HepG2 (cell line): ENCODE data around the gene KCNQ5.

ENCODE experiments used
- CBFB ChIP-seq: sonication (generic); formaldehyde crosslinking; IDR thresholded peaks from 2 replicates; pipeline ENCODE4 v1.4.0; 2020; ENCODE audit warnings: missing genetic modification reagents
- MYC ChIP-seq: sonication (generic); formaldehyde crosslinking; IDR thresholded peaks from 2 replicates; pipeline ENCODE4 v1.9.0; 2021; ENCODE audit warnings: missing genetic modification reagents, borderline replicate concordance
- PHF8 ChIP-seq: sonication (generic); formaldehyde crosslinking; IDR thresholded peaks from 2 replicates; pipeline ENCODE4 v1.5.0; 2020; ENCODE audit warnings: missing genetic modification reagents
- SIX1 ChIP-seq: sonication (generic); formaldehyde crosslinking; IDR thresholded peaks from 2 replicates; pipeline ENCODE4 v1.4.0; 2020; ENCODE audit warnings: missing genetic modification reagents, borderline replicate concordance
- U2AF1 ChIP-seq: fragments of 200-400 bp; formaldehyde crosslinking; optimal IDR thresholded peaks from 2 replicates; pipeline ENCODE3; 2017; ENCODE audit warnings: mild to moderate bottlenecking, low read depth, low read length
- ZNF788 ChIP-seq: sonication (generic); formaldehyde crosslinking; IDR thresholded peaks from 2 replicates; pipeline ENCODE4 v1.5.0; 2020; ENCODE audit warnings: mild to moderate bottlenecking, missing genetic modification reagents, borderline replicate concordance
- TF ChIP-seq, protein P1 (sequence below): IDR thresholded peaks from 2 replicates; pipeline ENCODE4 v1.6.1; 2016; ENCODE audit warnings: low read depth, control low read depth
- TF ChIP-seq, protein P2 (sequence below): IDR thresholded peaks from 2 replicates; pipeline ENCODE4 v1.6.1; 2016
- TF ChIP-seq, protein P3 (sequence below): sonication (generic); formaldehyde crosslinking; IDR thresholded peaks from 2 replicates; pipeline ENCODE4 v1.4.0; 2020; ENCODE audit warnings: missing genetic modification reagents
- TF ChIP-seq, protein P4 (sequence below): fragments of 450-650 bp; IDR thresholded peaks from 2 replicates; pipeline ENCODE4 v1.6.1; 2017; ENCODE audit warnings: mild to moderate bottlenecking
- TF ChIP-seq, protein P5 (sequence below): sonication (generic); formaldehyde crosslinking; IDR thresholded peaks from 2 replicates; pipeline ENCODE4 v1.8.0; 2022; ENCODE audit warnings: mild to moderate bottlenecking, missing genetic modification reagents
- TF ChIP-seq, protein P6 (sequence below): sonication (generic); formaldehyde crosslinking; IDR thresholded peaks from 2 replicates; pipeline ENCODE4 v1.4.0; 2020; ENCODE audit warnings: missing genetic modification reagents, borderline replicate concordance
- TF ChIP-seq, protein P7 (sequence below): sonication (generic); formaldehyde crosslinking; IDR thresholded peaks from 2 replicates; pipeline ENCODE4 v1.4.0; 2020; ENCODE audit warnings: mild to moderate bottlenecking, missing genetic modification reagents, borderline replicate concordance

DNA sequence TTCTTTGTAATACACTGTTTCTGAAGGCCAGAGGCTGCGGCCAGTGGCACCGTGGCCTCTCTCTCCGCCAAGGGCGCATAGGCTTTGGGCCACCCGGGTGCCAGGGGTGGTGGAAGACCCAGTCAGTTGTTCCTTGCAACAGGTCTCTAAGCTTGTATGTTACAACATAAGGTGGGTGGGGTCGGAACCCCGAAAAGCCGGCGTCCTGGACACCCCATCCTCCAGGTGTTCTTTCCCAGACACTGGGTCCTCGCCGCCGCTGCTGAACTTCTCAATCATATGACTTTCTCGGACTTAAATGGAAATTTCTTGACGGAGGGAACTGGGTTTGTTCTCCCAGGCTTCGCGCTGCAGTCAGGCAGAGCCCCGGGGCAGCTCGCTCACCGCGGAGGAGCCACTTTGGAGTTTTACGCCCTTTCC is 983 bp upstream of the KCNQ5 start:
- TF ChIP-seq, protein P1, sequence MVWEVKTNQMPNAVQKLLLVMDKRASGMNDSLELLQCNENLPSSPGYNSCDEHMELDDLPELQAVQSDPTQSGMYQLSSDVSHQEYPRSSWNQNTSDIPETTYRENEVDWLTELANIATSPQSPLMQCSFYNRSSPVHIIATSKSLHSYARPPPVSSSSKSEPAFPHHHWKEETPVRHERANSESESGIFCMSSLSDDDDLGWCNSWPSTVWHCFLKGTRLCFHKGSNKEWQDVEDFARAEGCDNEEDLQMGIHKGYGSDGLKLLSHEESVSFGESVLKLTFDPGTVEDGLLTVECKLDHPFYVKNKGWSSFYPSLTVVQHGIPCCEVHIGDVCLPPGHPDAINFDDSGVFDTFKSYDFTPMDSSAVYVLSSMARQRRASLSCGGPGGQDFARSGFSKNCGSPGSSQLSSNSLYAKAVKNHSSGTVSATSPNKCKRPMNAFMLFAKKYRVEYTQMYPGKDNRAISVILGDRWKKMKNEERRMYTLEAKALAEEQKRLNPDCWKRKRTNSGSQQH (CRISPR knock-in tag) = no peak
- TF ChIP-seq, protein P2, sequence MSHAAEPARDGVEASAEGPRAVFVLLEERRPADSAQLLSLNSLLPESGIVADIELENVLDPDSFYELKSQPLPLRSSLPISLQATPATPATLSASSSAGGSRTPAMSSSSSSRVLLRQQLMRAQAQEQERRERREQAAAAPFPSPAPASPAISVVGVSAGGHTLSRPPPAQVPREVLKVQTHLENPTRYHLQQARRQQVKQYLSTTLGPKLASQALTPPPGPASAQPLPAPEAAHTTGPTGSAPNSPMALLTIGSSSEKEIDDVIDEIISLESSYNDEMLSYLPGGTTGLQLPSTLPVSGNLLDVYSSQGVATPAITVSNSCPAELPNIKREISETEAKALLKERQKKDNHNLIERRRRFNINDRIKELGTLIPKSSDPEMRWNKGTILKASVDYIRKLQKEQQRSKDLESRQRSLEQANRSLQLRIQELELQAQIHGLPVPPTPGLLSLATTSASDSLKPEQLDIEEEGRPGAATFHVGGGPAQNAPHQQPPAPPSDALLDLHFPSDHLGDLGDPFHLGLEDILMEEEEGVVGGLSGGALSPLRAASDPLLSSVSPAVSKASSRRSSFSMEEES = no peak
- TF ChIP-seq, protein P3, sequence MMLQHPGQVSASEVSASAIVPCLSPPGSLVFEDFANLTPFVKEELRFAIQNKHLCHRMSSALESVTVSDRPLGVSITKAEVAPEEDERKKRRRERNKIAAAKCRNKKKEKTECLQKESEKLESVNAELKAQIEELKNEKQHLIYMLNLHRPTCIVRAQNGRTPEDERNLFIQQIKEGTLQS = no peak
- TF ChIP-seq MYC (CRISPR knock-in tag) (no peak), ZNF788 (no peak), CBFB (CRISPR knock-in tag) (no peak), SIX1 (no peak), U2AF1 (no peak), PHF8 (CRISPR knock-in tag) (no peak)
- TF ChIP-seq, protein P4, sequence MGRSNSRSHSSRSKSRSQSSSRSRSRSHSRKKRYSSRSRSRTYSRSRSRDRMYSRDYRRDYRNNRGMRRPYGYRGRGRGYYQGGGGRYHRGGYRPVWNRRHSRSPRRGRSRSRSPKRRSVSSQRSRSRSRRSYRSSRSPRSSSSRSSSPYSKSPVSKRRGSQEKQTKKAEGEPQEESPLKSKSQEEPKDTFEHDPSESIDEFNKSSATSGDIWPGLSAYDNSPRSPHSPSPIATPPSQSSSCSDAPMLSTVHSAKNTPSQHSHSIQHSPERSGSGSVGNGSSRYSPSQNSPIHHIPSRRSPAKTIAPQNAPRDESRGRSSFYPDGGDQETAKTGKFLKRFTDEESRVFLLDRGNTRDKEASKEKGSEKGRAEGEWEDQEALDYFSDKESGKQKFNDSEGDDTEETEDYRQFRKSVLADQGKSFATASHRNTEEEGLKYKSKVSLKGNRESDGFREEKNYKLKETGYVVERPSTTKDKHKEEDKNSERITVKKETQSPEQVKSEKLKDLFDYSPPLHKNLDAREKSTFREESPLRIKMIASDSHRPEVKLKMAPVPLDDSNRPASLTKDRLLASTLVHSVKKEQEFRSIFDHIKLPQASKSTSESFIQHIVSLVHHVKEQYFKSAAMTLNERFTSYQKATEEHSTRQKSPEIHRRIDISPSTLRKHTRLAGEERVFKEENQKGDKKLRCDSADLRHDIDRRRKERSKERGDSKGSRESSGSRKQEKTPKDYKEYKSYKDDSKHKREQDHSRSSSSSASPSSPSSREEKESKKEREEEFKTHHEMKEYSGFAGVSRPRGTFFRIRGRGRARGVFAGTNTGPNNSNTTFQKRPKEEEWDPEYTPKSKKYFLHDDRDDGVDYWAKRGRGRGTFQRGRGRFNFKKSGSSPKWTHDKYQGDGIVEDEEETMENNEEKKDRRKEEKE = no peak
- TF ChIP-seq, protein P5, sequence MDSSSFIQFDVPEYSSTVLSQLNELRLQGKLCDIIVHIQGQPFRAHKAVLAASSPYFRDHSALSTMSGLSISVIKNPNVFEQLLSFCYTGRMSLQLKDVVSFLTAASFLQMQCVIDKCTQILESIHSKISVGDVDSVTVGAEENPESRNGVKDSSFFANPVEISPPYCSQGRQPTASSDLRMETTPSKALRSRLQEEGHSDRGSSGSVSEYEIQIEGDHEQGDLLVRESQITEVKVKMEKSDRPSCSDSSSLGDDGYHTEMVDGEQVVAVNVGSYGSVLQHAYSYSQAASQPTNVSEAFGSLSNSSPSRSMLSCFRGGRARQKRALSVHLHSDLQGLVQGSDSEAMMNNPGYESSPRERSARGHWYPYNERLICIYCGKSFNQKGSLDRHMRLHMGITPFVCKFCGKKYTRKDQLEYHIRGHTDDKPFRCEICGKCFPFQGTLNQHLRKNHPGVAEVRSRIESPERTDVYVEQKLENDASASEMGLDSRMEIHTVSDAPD (CRISPR knock-in tag) = no peak
- TF ChIP-seq, protein P6, sequence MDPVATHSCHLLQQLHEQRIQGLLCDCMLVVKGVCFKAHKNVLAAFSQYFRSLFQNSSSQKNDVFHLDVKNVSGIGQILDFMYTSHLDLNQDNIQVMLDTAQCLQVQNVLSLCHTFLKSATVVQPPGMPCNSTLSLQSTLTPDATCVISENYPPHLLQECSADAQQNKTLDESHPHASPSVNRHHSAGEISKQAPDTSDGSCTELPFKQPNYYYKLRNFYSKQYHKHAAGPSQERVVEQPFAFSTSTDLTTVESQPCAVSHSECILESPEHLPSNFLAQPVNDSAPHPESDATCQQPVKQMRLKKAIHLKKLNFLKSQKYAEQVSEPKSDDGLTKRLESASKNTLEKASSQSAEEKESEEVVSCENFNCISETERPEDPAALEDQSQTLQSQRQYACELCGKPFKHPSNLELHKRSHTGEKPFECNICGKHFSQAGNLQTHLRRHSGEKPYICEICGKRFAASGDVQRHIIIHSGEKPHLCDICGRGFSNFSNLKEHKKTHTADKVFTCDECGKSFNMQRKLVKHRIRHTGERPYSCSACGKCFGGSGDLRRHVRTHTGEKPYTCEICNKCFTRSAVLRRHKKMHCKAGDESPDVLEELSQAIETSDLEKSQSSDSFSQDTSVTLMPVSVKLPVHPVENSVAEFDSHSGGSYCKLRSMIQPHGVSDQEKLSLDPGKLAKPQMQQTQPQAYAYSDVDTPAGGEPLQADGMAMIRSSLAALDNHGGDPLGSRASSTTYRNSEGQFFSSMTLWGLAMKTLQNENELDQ (CRISPR knock-in tag) = no peak
- TF ChIP-seq, protein P7, sequence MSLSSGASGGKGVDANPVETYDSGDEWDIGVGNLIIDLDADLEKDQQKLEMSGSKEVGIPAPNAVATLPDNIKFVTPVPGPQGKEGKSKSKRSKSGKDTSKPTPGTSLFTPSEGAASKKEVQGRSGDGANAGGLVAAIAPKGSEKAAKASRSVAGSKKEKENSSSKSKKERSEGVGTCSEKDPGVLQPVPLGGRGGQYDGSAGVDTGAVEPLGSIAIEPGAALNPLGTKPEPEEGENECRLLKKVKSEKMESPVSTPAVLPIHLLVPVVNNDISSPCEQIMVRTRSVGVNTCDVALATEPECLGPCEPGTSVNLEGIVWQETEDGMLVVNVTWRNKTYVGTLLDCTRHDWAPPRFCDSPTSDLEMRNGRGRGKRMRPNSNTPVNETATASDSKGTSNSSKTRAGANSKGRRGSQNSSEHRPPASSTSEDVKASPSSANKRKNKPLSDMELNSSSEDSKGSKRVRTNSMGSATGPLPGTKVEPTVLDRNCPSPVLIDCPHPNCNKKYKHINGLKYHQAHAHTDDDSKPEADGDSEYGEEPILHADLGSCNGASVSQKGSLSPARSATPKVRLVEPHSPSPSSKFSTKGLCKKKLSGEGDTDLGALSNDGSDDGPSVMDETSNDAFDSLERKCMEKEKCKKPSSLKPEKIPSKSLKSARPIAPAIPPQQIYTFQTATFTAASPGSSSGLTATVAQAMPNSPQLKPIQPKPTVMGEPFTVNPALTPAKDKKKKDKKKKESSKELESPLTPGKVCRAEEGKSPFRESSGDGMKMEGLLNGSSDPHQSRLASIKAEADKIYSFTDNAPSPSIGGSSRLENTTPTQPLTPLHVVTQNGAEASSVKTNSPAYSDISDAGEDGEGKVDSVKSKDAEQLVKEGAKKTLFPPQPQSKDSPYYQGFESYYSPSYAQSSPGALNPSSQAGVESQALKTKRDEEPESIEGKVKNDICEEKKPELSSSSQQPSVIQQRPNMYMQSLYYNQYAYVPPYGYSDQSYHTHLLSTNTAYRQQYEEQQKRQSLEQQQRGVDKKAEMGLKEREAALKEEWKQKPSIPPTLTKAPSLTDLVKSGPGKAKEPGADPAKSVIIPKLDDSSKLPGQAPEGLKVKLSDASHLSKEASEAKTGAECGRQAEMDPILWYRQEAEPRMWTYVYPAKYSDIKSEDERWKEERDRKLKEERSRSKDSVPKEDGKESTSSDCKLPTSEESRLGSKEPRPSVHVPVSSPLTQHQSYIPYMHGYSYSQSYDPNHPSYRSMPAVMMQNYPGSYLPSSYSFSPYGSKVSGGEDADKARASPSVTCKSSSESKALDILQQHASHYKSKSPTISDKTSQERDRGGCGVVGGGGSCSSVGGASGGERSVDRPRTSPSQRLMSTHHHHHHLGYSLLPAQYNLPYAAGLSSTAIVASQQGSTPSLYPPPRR (CRISPR knock-in tag) = no peak
